SK-N-SH treated with all-trans-retinoic acid at 6 μM for 48 hours (cell line): ENCODE data around the gene LYRM4.

ENCODE experiments used
- ATAC-seq: fragments of 200-7000 bp; cut with Tn5 transposase; 3 replicates; pipeline ENCODE4 v1.9.1; 2020; ENCODE audit warnings: mild to moderate bottlenecking, moderate library complexity
- ARNTL ChIP-seq: fragments of 450-650 bp; formaldehyde crosslinking; IDR thresholded peaks from 2 replicates; pipeline ENCODE4 v1.5.0; 2020; ENCODE audit warnings: low read depth, mild to moderate bottlenecking, moderate library complexity, borderline replicate concordance
- BACH2 ChIP-seq: fragments of 250-450 bp; sonication (Bioruptor Pico); IDR thresholded peaks from 2 replicates; pipeline ENCODE4 v1.9.0; 2021; ENCODE audit warnings: mild to moderate bottlenecking, borderline replicate concordance
- CSDC2 ChIP-seq: fragments of 250-450 bp; sonication (Bioruptor Pico); IDR thresholded peaks from 2 replicates; pipeline ENCODE4 v1.5.0; 2020; ENCODE audit warnings: mild to moderate bottlenecking, moderate library complexity
- ESRRG ChIP-seq: fragments of 250-450 bp; sonication (Bioruptor Pico); IDR thresholded peaks from 2 replicates; pipeline ENCODE4 v1.6.1; 2021; ENCODE audit warnings: mild to moderate bottlenecking
- GLIS3 ChIP-seq: fragments of 250-450 bp; sonication (Bioruptor Pico); IDR thresholded peaks from 2 replicates; pipeline ENCODE4 v1.5.0; 2020; ENCODE audit warnings: mild to moderate bottlenecking, moderate library complexity
- ISL1 ChIP-seq: fragments of 250-450 bp; sonication (Bioruptor Pico); IDR thresholded peaks from 2 replicates; pipeline ENCODE4 v2.1.2; 2022; ENCODE audit warnings: mild to moderate bottlenecking, moderate library complexity
- OSR1 ChIP-seq: fragments of 250-450 bp; sonication (Bioruptor Pico); IDR thresholded peaks from 2 replicates; pipeline ENCODE4 v1.8.0; 2022; ENCODE audit warnings: moderate library complexity, mild to moderate bottlenecking, inconsistent platforms
- RARB ChIP-seq: fragments of 250-450 bp; sonication (Bioruptor Pico); IDR thresholded peaks from 2 replicates; pipeline ENCODE4 v1.8.0; 2021; ENCODE audit warnings: mild to moderate bottlenecking, moderate library complexity
- SNAI2 ChIP-seq: fragments of 250-450 bp; sonication (Bioruptor Pico); IDR thresholded peaks from 2 replicates; pipeline ENCODE4 v1.5.0; 2020; ENCODE audit warnings: mild to moderate bottlenecking, moderate library complexity
- TCF4 ChIP-seq: fragments of 250-450 bp; sonication (Bioruptor Pico); IDR thresholded peaks from 2 replicates; pipeline ENCODE4 v1.8.0; 2021; ENCODE audit warnings: mild to moderate bottlenecking, moderate library complexity, borderline replicate concordance
- TOX ChIP-seq: fragments of 250-450 bp; sonication (Bioruptor Pico); IDR thresholded peaks from 2 replicates; pipeline ENCODE4 v1.8.0; 2021; ENCODE audit warnings: mild to moderate bottlenecking, moderate library complexity, borderline replicate concordance
- TSHZ2 ChIP-seq: fragments of 250-450 bp; sonication (Bioruptor Pico); IDR thresholded peaks from 2 replicates; pipeline ENCODE4 v1.5.0; 2020; ENCODE audit warnings: mild to moderate bottlenecking, moderate library complexity
- ZFP3 ChIP-seq: fragments of 250-450 bp; sonication (Bioruptor Pico); IDR thresholded peaks from 2 replicates; pipeline ENCODE4 v1.5.0; 2020; ENCODE audit warnings: mild to moderate bottlenecking, moderate library complexity
- ZNF565 ChIP-seq: fragments of 450-650 bp; formaldehyde crosslinking; conservative IDR thresholded peaks from 2 replicates; pipeline ENCODE4 v1.5.0; 2020; ENCODE audit warnings: low read depth, mild to moderate bottlenecking, moderate library complexity
- ZNF70 ChIP-seq: fragments of 450-650 bp; formaldehyde crosslinking; IDR thresholded peaks from 2 replicates; pipeline ENCODE4 v1.5.0; 2020; ENCODE audit warnings: mild to moderate bottlenecking, moderate library complexity
- ZNF8 ChIP-seq: fragments of 450-650 bp; formaldehyde crosslinking; IDR thresholded peaks from 2 replicates; pipeline ENCODE4 v1.5.0; 2020; ENCODE audit warnings: mild to moderate bottlenecking, moderate library complexity
- TF ChIP-seq, protein P1 (sequence below): fragments of 250-450 bp; sonication (Bioruptor Pico); IDR thresholded peaks from 2 replicates; pipeline ENCODE4 v1.8.0; 2020; ENCODE audit warnings: mild to moderate bottlenecking, moderate library complexity, borderline replicate concordance
- TF ChIP-seq, protein P2 (sequence below): fragments of 250-450 bp; sonication (Bioruptor Pico); IDR thresholded peaks from 2 replicates; pipeline ENCODE4 v1.5.1; 2020; ENCODE audit warnings: low read depth, mild to moderate bottlenecking, moderate library complexity
- TF ChIP-seq, protein P3 (sequence below): fragments of 250-450 bp; sonication (Bioruptor Pico); IDR thresholded peaks from 2 replicates; pipeline ENCODE4 v1.5.1; 2021; ENCODE audit warnings: mild to moderate bottlenecking, moderate library complexity

The LYRM4 gene

GRCh38 chr6:5278565-5279120, 17.9 kb upstream of the LYRM4 start:
- no peak for ATAC-seq
- no peak for TF ChIP-seq CSDC2
- TF ChIP-seq OSR1 (CRISPR knock-in tag) = no peak
- TF ChIP-seq, protein P1, sequence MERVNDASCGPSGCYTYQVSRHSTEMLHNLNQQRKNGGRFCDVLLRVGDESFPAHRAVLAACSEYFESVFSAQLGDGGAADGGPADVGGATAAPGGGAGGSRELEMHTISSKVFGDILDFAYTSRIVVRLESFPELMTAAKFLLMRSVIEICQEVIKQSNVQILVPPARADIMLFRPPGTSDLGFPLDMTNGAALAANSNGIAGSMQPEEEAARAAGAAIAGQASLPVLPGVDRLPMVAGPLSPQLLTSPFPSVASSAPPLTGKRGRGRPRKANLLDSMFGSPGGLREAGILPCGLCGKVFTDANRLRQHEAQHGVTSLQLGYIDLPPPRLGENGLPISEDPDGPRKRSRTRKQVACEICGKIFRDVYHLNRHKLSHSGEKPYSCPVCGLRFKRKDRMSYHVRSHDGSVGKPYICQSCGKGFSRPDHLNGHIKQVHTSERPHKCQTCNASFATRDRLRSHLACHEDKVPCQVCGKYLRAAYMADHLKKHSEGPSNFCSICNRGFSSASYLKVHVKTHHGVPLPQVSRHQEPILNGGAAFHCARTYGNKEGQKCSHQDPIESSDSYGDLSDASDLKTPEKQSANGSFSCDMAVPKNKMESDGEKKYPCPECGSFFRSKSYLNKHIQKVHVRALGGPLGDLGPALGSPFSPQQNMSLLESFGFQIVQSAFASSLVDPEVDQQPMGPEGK (CRISPR knock-in tag) = no peak
- TF ChIP-seq ZNF70 (CRISPR knock-in tag) = no peak
- no peak for TF ChIP-seq GLIS3
- TF ChIP-seq, protein P2, sequence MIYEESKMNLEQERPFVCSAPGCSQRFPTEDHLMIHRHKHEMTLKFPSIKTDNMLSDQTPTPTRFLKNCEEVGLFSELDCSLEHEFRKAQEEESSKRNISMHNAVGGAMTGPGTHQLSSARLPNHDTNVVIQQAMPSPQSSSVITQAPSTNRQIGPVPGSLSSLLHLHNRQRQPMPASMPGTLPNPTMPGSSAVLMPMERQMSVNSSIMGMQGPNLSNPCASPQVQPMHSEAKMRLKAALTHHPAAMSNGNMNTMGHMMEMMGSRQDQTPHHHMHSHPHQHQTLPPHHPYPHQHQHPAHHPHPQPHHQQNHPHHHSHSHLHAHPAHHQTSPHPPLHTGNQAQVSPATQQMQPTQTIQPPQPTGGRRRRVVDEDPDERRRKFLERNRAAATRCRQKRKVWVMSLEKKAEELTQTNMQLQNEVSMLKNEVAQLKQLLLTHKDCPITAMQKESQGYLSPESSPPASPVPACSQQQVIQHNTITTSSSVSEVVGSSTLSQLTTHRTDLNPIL = no peak
- no peak for TF ChIP-seq ISL1 (CRISPR knock-in tag)
- no peak for TF ChIP-seq TCF4
- no peak for TF ChIP-seq TSHZ2 (CRISPR knock-in tag)
- TF ChIP-seq ESRRG = no peak

- no peak for ATAC-seq
- TF ChIP-seq, protein P3, sequence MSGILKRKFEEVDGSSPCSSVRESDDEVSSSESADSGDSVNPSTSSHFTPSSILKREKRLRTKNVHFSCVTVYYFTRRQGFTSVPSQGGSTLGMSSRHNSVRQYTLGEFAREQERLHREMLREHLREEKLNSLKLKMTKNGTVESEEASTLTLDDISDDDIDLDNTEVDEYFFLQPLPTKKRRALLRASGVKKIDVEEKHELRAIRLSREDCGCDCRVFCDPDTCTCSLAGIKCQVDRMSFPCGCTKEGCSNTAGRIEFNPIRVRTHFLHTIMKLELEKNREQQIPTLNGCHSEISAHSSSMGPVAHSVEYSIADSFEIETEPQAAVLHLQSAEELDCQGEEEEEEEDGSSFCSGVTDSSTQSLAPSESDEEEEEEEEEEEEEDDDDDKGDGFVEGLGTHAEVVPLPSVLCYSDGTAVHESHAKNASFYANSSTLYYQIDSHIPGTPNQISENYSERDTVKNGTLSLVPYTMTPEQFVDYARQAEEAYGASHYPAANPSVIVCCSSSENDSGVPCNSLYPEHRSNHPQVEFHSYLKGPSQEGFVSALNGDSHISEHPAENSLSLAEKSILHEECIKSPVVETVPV (CRISPR knock-in tag) = no peak
- TF ChIP-seq, protein P2 = no peak
- TF ChIP-seq ZFP3 (no peak), ZNF70 (CRISPR knock-in tag) (no peak), BACH2 (CRISPR knock-in tag) (no peak), CSDC2 (no peak), TOX (CRISPR knock-in tag) (no peak), RARB (no peak), SNAI2 (CRISPR knock-in tag) (no peak), TCF4 (no peak)
Measured at GRCh38 chr6:5278047-5278446, 17.3 kb upstream of the LYRM4 start.

GRCh38 chr6:5277589-5277988, 16.8 kb upstream of the LYRM4 start:
- no peak for ATAC-seq
- TF ChIP-seq ARNTL (CRISPR knock-in tag) (no peak), GLIS3 (no peak), ISL1 (CRISPR knock-in tag) (no peak), ZFP3 (no peak), BACH2 (CRISPR knock-in tag) (no peak), ZNF565 (CRISPR knock-in tag) (no peak), ZNF8 (no peak), TOX (CRISPR knock-in tag) (no peak), TSHZ2 (CRISPR knock-in tag) (no peak)
- TF ChIP-seq, protein P3 (CRISPR knock-in tag) = no peak
- TF ChIP-seq, protein P1 (CRISPR knock-in tag) = no peak
